Fibroblast of pulmonary artery (primary cell): Measurements from ENCODE around the gene KIRREL3.

Experiments used
- DNase-seq: peaks from one replicate; pipeline ENCODE4 v3.0.0-alpha.2; 2010; ENCODE audit warnings: low read depth
- H3K4me3 ChIP-seq: replicated peaks from 2 replicates; pipeline ENCODE4 v1.5.1; 2011; ENCODE audit warnings: low read depth, mild to moderate bottlenecking, control low read depth, low read length, moderate library complexity
- CTCF ChIP-seq: IDR thresholded peaks from 2 replicates; pipeline ENCODE4 v1.5.1; 2011; ENCODE audit warnings: mild to moderate bottlenecking, control low read depth, low read length, inconsistent platforms; ENCODE audit errors: missing control alignments

The KIRREL3 gene

DNA sequence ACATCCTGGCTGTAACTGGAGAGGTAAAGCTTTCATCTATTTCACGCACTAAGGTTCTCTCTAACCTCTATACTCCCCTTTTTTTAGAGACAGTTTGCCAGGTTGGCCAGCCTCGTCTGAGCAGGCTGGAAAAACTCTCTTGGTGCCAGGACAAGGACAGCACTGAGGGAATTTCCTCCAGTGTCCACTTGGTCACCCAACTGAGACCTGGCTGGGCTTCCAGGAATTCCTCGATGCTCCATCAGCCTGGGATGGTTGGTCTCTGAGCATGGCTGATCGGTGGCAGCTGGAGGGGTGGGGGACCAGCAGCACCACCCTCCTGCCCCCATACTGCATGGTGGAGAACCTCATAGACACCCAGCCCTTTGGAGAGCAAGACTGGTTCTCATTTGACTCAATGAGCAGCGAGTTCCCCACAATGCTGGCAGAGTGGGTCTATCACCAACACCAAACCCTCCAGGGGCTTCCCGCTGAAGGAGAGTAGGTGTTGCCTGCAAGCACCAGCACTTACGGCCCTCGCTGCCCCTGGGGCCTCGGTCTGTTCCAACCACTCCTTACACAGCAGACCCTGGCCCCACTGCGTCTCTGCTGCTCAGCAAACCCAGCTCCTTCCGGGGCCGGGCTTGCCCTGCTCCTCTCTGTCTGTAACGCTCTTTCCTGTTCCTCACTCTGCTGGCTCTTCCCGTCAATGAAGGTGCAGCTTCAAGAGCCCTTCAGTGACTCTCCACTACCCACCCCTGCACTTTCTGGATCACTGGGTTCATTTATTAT, 522.9 kb downstream of the KIRREL3 start:
- no peak for DNase-seq
- no peak overlapping the region for H3K4me3 ChIP-seq
- no peak for TF ChIP-seq CTCF

GRCh38 chr11:126476977-126477376, 523.6 kb downstream of the KIRREL3 start:
- H3K4me3 ChIP-seq, result no peak overlapping the region
- TF ChIP-seq CTCF, result no peak
- DNase-seq, result no peak

DNA sequence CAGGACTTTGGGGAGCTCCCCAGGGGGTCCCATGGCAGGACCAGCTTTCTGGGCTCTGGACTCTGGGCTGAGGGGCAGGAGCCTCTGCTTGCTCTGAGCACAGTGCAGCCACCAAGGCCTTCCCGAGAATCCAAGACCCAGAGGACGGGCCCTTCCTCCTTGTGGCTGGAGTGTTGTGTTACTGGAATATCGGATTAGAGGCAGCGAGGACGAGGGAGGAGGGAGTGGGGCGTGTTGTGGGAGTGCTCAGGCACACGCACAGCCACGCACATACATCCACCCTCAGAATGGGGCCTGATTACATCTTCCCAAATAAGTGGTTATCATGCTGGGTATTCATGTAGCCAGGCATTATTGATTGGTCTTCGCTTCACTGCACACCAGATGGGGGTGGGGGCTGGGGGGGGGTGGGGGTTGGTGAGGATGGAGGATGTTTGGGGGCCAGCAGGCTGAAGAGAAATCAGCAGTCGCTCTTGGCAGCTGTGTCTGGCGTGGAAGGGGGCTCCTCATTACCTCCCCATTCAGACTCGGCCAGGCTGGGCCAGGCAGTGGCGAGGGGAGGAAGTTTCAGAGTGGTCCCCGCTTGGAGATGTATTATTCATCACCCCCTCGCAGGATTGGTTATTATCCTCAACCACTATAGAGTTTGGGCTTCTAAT, 524.2 kb downstream of the KIRREL3 start:
- H3K4me3 ChIP-seq, result no peak overlapping the region
- TF ChIP-seq CTCF, result no peak
- DNase-seq, result no peak

DNA sequence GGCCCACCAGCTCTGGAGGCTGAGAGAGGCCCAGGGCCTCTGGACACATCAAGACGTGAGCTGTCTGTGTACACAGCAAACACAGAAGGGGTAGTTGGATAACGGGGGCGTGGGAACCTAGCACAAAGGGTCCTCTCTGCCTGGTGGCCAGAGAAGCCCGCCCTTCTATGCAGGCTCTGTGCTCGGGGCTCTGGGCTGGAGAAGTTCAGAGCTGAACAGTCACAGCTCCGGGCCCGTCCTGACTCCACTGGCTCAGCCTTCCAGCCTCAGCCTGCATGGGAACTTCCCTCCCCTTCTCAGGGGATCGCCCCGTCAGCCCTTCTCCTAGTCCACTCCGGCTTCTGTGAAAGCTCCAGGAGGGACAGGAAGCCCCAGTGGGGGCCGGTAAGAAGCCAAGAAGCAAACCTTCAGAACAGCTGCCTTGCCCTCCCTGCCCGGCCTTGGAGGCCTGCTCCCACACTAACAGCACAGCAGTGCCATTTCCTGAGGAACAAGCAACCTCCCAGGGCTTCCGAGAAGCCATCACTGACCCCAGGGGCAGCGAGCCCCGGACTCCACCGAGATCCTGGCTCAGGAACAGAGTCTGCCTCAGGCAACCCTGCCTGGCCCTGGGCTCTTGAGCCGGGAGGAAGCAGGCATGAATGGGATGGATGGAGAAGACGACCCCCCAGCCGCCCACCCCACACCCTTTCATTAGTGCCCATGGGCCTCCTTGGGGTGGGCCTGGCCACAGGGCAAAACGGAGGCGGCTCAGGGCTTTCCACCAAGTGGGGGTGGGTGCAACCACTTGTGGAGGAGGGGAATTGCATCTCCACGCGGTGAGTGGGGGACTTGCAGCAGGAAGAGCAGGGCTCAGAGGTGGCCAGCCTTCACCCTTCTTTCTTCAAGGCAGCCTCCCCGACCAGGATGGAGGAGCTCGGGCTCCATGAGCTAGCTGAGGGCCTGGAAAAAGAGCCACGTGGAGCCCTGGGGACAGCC, 525.3 kb downstream of the KIRREL3 start:
- H3K4me3 ChIP-seq, result no peak overlapping the region
- no peak for DNase-seq

GRCh38 chr11:126474220-126474619, 526.4 kb downstream of the KIRREL3 start:
- no peak for TF ChIP-seq CTCF
- DNase-seq, result no peak
- H3K4me3 ChIP-seq, result no peak overlapping the region

More for the DNA sequence above, 525.3 kb downstream of the KIRREL3 start:
- no peak for TF ChIP-seq CTCF

DNA sequence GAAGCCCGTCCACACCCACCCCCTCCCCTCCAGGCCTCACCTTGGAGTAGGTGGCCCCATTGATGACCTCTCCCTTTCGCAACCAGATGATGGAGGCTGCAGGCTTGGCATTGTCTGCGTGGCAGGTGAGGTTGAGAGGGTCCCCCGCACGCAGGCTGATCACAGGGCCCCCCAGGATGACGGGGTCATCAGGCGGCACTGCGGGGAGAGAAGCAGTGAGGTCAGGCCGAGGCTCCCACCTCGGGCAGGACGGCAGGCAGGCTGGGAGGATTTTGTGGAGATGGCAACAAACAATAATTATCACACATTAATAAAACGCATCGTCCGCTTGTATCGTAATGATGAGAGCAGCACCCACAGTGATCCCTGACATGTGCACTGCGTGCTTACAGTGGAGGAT, 527.3 kb downstream of the KIRREL3 start:
- DNase-seq, result no peak

More for the DNA sequence above, 527.3 kb downstream of the KIRREL3 start:
- no peak for TF ChIP-seq CTCF
- no peak overlapping the region for H3K4me3 ChIP-seq
